Heart left ventricle (tissue), 13 donors: ENCODE data around the gene THAP9.

Source experiments
- CTCF ChIP-seq, 12 donors: fragments of 200-600 bp; sonication (generic) in 4 of 12; IDR thresholded peaks; one replicate each; pipeline versions ENCODE4 v1.5.0 to v1.8.0; 2018 to 2022; ENCODE audit warnings: antibody characterized with exemption in 12 of 12, mild to moderate bottlenecking in 5 of 12
- POLR2A ChIP-seq, 2 donors: fragments of 450-650 bp; IDR thresholded peaks; one replicate each; pipeline ENCODE4 v1.6.1; 2017; ENCODE audit warnings: antibody characterized with exemption in 2 of 2, mild to moderate bottlenecking in 2 of 2, moderate library complexity in 2 of 2
- donor health status: ischemic (EF 13 %, LVEDD 7.1; RV severe dilation, severe dysfunction).
- donor health status: DM: no; HTN: yes; CAD: no.
- donor health status: DM: no; HTN: no; CAD: no.
- donor health status: ischemic (EF 25% LVEDD 6.9; RV normal size, moderate dysfunction).
- donor health status: ischemic (EF 25% LVEDD 5.7; RV mildly dilated, moderate dysfunction).
- donor health status: ischemic (EF 35%, LVEDD 5.7; RV mildly dilated, moderate dysfunction).
- donor health status: nonischemic (EF 11% LVEDD 7.7; RV severe dilation, severe dysfunction).
- donor health status: DM: yes; HTN: yes; CAD: no.
- donor health status: PGD.
- donor health status: ischemic (EF 29% LVEDD 5.4; RV normal size, mild dysfunction).
- donor health status: nonischemic (EF 23%, LVEDD 6.1; RV moderate dilation, normal function).

GRCh38 chr4:82969414-82969813 is 68.9 kb downstream of the THAP9 start:
- TF ChIP-seq CTCF (IDR thresholded peaks at IDR 0.05) (no peak), POLR2A (IDR thresholded peaks at IDR 0.05) (no peak)
